SH-SY5Y (cell line): ENCODE measurements around the gene MICB.

ENCODE experiments used
- GATA2 ChIP-seq: IDR thresholded peaks from 2 replicates; pipeline ENCODE4 v1.6.1; 2011; ENCODE audit warnings: mild to moderate bottlenecking, low read depth, low read length
- GATA3 ChIP-seq: IDR thresholded peaks from 2 replicates; pipeline ENCODE4 v1.6.1; 2011; ENCODE audit warnings: low read depth, mild to moderate bottlenecking, low read length, moderate library complexity

DNA sequence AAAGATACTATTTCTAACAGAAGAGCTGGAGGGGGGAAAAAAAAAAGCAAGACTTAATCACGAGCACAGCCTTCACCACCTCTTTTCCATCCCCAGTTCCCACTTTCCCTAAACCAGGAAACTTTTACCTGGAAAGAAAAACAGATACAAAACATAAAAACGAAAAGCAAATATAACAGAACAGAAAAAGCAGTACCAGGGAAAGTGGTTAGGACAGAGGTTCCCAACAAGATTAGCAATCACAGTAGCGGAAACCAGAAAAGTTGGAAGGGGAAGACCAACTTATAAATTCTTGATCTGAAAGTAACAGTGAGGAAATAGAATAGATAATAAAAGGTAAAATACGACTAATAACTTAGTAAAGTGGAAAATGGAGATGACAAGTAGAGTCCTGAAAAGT lies 42.7 kb downstream of the MICB start:
- TF ChIP-seq GATA2, result no peak
- TF ChIP-seq GATA3, result no peak
